Measurements from ENCODE around the gene PDE1A.
A peak's percentile ranks its signal among the peaks of the same experiment; 100 is the strongest.

Gene PDE1A

GRCh38 chr2:182101263-182101662 lies 325.6 kb downstream of the PDE1A start:
- DNase-seq (ENCODE audit: low read depth in 1 of 2, low spot score in 1 of 2), result peak in 1 of 2 experiments; percentile 15
- no peak overlapping the region for H3K27ac ChIP-seq (replicated peaks)
- TF ChIP-seq SPI1 (IDR thresholded peaks at IDR 0.05; ENCODE audit: borderline replicate concordance, low read depth) (no peak), GABPA (IDR thresholded peaks at IDR 0.05; ENCODE audit: low read depth) (no peak), POLR2AphosphoS5 (IDR thresholded peaks at IDR 0.05; ENCODE audit: low read depth) (no peak), REST (IDR thresholded peaks at IDR 0.05; ENCODE audit: insufficient replicate concordance, low read depth) (no peak)
- TF ChIP-seq, protein P1, sequence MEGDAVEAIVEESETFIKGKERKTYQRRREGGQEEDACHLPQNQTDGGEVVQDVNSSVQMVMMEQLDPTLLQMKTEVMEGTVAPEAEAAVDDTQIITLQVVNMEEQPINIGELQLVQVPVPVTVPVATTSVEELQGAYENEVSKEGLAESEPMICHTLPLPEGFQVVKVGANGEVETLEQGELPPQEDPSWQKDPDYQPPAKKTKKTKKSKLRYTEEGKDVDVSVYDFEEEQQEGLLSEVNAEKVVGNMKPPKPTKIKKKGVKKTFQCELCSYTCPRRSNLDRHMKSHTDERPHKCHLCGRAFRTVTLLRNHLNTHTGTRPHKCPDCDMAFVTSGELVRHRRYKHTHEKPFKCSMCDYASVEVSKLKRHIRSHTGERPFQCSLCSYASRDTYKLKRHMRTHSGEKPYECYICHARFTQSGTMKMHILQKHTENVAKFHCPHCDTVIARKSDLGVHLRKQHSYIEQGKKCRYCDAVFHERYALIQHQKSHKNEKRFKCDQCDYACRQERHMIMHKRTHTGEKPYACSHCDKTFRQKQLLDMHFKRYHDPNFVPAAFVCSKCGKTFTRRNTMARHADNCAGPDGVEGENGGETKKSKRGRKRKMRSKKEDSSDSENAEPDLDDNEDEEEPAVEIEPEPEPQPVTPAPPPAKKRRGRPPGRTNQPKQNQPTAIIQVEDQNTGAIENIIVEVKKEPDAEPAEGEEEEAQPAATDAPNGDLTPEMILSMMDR (IDR thresholded peaks at IDR 0.05; ENCODE audit: insufficient read depth, low read length), result peak; percentile 7
- no peaks in the 10 kb centered on the region for H3K27me3 ChIP-seq (ENCODE audit: insufficient read depth, poor library complexity, severe bottlenecking)
- H3K4me3 ChIP-seq (replicated peaks; ENCODE audit: insufficient read depth, low read length), result no peak overlapping the region

DNA sequence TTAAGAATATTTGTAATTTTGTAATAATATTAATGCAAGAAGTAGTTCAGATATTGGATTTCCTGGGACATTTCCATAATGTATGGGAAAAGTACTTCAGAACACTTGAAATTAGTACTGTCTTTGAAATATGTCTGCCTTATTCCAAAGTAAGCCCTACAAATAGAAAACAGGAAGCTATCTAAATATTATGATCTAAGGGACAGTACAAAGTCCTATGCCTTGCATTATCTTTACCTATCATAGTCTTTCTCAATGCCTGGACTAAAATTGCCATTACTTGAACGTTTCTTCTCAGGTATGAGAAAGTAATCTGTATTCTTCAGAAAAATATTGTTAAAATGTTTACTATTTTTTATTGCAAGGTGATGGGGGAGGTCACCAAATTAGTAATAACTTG lies 328.2 kb downstream of the PDE1A start:
- no peak for DNase-seq (ENCODE audit: low read depth in 1 of 2, low spot score in 1 of 2)
- no peak overlapping the region for H3K27ac ChIP-seq (replicated peaks)
- TF ChIP-seq SPI1 (IDR thresholded peaks at IDR 0.05; ENCODE audit: borderline replicate concordance, low read depth), result no peak
- no peak for TF ChIP-seq GABPA (IDR thresholded peaks at IDR 0.05; ENCODE audit: low read depth)
- TF ChIP-seq REST (IDR thresholded peaks at IDR 0.05; ENCODE audit: insufficient replicate concordance, low read depth), result no peak
- no peak overlapping the region for H3K4me3 ChIP-seq (replicated peaks; ENCODE audit: insufficient read depth, low read length)
- no peaks in the 10 kb centered on the region for H3K27me3 ChIP-seq (ENCODE audit: insufficient read depth, poor library complexity, severe bottlenecking)

GRCh38 chr2:182097571-182098164 lies 329.2 kb downstream of the PDE1A start:
- no peaks in the 10 kb centered on the region for H3K27me3 ChIP-seq (ENCODE audit: insufficient read depth, poor library complexity, severe bottlenecking)

More at GRCh38 chr2:182097571-182098164, 329.2 kb downstream of the PDE1A start:
- DNase-seq (ENCODE audit: low read depth in 1 of 2, low spot score in 1 of 2), result peak in 1 of 2 experiments; percentile 9
- Histone ChIP-seq H3K4me3 (replicated peaks; ENCODE audit: insufficient read depth, low read length) (no peak overlapping the region), H3K27ac (replicated peaks) (no peak overlapping the region)
- TF ChIP-seq GABPA (IDR thresholded peaks at IDR 0.05; ENCODE audit: low read depth) (no peak), REST (IDR thresholded peaks at IDR 0.05; ENCODE audit: insufficient replicate concordance, low read depth) (no peak), SPI1 (IDR thresholded peaks at IDR 0.05; ENCODE audit: borderline replicate concordance, low read depth) (no peak), POLR2AphosphoS5 (IDR thresholded peaks at IDR 0.05; ENCODE audit: low read depth) (no peak)
- TF ChIP-seq, protein P1 (IDR thresholded peaks at IDR 0.05; ENCODE audit: insufficient read depth, low read length), result no peak

All from HL-60 (cell line).